CD4-positive, alpha-beta T cell treated with Interleukin-1 beta for 1 hour (primary cell): Measurements from ENCODE around the gene COMMD9.

Source experiments
- DNase-seq, 2 donors: peaks; one replicate each; pipeline ENCODE4 v3.0.0-alpha.2; 2020 to 2022

COMMD9 gene

DNA sequence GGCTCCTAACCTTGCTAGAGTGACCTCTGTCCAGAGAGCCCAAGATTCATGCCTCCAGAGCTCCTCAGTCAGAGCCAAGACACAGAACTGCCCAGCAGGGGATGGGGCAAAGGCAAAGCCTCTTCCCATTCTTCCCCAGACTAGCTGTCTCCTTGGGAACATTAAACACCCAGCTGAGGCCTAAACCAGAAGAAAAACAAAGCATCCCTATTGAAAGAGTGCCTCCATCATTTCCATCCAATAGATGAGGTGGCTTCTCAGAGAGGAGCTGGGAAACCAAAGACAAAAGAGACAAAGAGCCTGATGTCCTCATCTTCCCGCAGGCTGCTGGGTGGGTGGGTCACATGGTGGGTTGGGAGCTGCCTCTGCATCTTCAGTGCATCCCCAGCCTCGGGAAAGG lies 37.4 kb downstream of the COMMD9 start:
- no peak for DNase-seq

DNA sequence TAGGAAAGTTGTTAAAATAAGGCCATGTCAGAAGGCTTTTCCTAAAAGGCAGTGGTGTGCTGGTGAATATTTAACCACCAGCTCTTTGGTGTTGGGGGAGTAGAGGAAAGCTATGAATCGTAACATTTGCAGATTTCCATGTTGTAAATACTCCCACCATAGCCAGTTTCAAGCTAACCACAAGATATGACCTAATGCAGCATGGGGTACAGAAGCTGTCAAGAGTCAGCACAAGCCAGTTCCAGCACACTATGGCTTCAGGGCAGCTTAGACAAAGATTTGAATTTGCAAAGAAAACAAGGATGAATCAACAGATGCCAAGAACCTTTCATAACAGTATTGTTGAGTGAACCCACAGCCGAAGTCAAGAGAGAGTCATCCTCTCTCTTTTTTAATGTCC lies 40.0 kb downstream of the COMMD9 start:
- no peak for DNase-seq

DNA sequence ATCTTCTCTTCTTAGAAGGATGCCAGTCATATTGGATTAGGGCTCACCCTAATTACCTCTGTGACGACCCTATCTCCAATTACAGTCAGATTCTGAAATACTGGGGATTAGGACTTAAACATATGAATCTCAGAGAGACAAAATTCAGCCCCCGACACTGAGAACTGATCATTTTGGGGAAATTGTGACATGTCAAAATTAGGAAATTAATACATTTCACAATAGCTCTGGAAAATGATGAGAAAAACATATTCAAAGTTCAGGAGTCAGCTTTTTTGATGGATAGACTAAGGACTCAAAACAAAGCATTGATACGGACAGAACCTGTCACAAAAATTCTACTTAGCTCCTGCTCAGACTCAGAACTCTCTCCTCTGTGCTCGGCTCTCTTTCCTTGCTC lies 40.8 kb downstream of the COMMD9 start:
- DNase-seq = no peak

DNA sequence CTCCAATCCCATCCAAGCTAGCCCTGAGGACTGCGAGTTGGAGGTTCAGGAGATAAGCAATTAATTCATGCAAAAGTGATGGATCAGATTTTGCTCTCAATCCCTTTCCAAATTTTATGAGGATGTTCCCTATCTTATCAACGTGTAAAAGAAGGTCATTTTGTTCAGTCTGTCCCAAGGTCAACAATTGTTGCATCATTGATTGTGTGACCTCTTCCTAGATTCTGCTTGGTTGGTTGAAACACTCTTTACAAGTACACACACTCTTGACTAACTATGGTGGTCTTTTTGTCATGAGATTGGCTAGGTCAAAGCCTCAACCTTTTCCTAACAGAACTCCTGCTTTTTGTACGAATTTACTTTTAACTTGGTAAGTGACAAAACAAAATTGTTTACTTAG lies 41.7 kb downstream of the COMMD9 start:
- DNase-seq = no peak

DNA sequence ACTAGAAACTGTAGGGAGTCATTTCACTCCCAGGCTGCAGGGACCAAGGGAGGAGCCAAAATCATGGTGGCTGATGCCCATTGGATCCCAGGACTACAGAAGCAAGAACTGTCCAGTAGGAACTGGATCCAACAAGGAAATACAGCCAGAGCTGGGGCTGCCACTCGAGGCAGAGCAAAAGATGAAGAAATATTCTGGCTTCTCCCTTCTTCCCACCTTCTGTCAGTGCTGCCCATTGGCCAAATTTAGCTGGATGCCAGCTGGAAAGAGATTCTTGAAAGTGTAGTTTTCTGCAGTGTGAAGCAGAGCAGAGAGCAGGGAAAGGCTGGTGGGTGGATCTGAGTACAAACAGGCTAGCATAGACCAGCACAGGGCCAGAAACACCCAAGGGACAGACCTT lies 45.6 kb downstream of the COMMD9 start:
- no peak for DNase-seq

DNA sequence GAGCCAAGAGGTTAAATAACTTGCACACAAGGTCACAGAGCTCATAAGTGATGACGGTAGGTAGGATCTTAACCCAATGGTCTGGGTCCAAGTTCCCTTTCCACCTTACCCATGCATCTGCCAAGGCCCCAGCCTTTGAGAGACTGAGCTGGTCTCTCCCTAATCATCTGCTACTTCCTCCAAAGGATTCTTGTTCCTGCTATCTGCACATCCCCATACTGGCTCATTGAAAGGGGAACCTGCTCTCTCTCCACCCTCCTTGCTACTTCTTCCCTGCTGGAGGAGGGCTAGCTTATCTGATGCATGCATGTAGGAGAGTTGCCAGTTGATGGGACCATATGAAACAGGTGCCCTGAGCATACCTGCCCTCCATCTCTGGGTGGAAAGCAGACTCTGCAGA lies 47.7 kb downstream of the COMMD9 start:
- DNase-seq = no peak

DNA sequence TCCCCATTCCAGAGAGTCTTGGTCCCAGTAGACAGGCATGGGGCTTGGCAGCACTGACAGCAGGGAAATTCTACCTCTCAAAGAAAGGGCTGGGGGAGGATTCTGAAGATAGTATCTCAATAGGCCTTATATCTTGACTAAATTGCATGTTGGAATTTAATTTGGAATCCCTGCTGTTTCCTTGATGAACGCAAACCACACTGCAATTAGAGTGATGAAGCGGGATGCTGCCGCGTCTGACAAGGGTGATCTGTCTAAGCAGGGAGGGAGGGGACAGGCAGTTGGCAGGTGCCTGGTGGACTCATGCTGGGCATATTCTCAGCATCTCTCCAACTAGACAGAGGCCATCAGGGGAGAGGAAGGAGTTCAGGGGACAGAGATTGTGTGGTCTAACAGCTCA lies 48.4 kb downstream of the COMMD9 start:
- no peak for DNase-seq

DNA sequence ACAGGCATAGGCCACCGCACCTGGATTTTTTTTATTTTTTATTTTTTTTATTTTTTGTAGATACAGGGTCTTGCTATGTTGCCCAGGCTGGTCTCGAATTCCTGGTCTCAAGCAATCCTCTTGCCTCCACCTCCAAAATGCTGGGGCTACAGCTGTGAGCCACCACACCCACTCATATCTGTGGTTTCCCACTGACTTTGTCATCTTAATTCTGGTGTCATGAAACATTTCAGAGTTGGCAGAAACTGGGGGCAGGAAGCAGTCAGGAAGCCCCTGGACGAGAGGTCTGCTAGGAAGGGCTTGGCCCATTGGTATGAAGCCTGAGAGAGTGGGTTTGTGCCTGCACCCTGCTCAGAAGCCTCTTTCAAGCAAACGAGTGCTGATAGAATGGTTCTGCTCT lies 49.1 kb downstream of the COMMD9 start:
- no peak for DNase-seq

DNA sequence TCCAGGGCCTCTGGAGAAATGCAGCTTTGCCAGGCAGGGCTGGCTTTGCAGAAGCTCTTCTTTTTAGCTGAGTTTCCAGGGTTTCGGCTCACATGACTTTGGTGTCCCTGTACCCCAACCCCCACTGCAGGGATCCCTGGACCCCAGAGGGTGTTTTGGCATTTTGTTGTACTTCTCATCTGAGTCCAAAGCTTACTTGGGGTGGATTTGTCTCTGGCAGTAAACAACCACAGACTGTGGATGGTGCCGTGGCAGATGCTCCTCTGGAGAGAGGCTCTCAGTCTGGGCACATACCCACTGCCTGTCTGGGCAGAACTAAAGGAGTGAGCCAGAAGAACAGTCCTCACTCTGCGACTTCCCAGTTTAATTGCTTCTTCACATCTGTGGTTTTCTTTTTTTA lies 49.6 kb downstream of the COMMD9 start:
- DNase-seq = no peak

DNA sequence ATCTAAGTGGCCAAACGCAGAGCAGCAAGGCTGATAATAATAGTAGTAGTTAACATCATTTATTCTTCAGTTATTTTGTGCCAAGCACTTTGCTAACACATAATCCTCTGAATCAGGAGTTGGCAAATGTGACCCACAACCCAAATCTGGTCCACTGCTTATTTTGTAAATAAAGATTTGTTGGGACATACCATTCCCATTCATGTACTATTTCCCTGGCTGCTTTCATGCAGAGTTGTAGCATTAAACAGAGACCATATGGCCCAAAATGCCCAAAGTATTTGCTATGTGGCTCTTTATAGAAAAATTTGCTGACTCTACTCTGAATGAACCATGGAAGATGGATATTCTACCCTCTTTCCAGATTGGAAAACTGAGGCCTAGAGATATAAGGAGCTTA lies 50.3 kb downstream of the COMMD9 start:
- no peak for DNase-seq

DNA sequence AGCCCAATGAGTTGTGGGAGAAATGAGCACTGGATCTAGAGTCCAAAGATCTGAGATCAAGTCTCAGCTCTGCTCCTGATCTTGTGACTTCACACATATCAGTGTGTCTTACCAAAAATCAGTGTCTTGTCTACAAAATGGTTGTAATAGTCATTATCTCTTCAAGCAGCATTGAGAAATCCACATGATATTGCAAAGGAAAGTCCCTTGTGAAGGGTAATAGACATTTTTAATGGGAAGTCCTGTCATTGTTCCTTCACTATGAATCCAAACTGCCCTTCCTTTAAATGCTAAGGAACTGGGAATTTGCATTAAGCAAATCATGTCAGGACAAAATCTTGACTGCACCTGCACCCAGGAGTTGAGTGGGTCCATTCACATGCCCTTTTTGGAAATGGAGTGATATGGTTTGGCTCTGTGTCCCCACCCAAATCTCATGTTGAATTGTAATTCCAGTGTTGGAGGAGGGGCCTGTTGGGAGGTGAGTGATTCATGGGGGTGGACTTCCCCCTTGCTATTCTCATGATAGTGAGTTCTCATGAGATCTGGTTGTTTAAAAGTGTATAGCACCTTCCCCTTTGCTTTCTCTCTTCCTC lies 51.1 kb downstream of the COMMD9 start:
- no peak for DNase-seq

DNA sequence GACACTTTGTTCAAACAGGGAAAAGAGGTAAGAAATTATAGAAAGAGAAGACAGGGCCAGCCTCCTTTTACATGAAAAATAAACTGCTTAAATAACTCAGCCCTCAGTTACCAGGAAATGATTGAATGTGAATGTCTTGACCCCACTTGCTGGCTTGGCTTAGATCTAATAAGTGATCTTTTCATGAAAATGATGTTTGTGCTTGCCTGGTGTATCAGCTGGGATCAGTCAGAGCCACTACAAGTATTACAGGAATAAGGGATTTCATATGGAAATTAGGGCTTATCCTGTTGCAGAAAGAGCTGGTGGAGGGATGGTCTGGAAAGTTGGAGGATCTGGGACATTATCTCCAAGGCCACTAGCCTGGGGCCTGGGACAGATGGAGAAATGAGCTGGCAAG lies 51.8 kb downstream of the COMMD9 start:
- DNase-seq = no peak

DNA sequence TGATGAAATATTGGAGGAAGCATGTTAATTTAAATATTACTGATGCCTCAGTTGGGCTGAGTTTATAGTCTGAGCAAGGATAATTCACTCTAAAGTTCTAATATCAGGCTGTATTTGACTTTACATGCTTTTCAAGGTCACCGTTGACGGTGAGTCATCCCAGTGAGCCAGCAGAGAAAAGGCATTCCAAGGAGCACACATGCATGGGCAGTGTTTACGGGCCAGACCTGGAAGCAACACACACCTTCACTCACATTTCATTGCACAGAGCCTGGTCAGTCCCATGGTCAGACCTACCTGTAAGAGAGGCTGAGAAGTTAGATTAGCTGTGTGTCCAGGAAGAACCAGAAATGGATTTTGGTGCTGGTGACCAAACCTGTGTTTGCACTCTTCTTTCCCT lies 53.5 kb downstream of the COMMD9 start:
- no peak for DNase-seq

DNA sequence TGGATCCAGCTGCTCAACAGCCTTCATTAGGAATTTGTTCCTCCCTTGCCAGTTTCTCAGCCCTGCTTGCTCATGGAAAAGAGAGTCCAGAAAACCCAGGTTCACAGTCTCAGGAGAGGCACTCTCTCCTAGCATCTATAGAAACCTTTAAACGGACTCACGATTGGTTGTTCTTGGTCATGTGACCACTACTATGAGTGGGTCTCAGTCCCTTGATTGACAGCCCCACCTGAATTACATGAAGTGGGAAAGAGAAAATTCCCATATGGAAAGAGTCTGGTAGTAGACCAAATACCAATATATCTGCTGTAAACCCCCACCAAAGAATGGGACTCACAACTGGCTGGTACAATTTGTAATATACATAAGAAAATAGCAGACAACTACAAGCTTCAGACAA lies 54.4 kb downstream of the COMMD9 start:
- DNase-seq = no peak

DNA sequence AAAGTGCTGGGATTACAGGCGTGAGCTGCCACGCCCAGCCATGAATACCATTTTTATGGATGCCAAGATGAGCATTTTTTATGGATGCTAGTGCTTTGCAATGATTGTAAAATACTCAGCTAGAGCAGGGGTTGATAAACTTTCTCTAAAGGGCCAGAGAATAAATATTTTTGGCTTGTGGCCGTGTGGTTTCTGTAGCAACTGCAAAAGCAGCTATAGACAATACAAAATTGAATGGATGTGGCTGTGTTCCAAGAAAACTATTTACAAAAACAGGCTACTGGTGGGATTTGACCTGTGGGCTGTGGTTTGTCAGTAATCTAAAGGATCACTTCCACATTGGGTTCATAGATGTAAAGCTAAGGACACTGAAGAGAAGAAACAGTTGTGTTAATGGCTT lies 56.0 kb downstream of the COMMD9 start:
- DNase-seq = no peak

DNA sequence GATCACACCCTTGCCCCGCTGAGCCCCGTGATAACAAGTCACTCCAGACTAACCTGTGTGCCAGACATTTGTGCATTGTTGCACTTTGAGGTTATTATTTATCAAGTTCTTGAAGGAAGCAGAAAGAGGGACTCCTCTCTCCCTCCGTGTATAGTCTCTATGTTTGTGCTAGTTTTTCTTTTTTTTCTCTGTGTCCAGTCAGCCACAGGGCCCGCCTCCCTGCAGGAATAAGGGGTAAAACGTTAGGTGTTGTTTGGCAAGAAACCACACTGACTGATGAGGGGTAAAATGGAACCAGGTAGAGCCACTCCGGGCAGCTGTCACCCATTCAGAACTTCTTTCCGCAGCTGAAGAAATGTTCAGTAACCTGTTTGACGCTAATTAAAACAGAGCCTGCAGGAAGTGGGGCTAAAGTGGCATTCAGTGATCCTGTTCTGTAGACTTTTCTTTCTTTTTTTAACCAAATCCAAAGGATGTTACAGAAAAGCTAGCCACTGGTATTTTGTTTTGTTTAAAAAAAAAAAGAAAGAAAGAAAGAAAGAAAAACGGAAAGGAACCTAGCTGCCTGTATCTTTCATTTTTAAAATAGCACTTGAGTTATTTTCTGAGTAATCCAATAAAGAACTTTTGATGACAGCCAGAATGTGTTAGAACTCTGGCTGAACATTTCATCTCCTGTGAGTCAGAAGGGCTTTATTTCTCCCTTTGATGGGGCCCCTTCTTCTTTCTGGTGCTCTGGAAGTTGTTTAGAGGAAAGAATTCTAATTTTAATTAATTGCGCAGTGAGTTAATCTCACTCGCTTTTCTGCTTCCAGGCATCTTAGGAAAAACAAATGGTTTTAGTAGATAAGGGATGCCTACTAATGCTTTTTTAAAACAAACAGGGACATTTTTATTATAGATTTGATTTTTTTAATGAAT lies 58.2 kb downstream of the COMMD9 start:
- DNase-seq = no peak

DNA sequence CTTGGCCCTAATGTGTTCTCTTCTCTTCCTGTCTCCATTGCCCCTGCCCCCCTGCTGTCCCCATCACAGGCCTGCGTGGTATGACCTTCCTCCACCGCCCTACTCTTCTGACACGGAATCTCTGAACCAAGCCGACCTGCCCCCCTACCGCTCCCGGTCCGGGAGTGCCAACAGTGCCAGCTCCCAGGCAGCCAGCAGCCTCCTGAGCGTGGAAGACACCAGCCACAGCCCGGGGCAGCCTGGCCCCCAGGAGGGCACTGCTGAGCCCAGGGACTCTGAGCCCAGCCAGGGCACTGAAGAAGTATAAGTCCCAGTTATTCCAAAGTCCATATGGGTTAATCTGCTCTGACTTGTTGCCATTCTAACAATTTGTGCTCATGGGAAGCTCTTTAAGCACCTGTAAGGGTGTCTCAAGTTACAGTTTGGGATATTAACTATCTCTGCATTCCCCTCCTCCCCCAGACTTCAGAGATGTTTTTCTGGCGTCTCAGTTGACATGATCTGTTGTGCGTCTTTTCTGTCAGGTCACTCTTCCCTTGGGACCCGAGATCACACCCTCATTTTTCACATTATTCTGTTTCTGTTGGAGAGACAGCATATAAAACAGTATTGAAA lies 60.0 kb downstream of the COMMD9 start:
- DNase-seq = no peak

DNA sequence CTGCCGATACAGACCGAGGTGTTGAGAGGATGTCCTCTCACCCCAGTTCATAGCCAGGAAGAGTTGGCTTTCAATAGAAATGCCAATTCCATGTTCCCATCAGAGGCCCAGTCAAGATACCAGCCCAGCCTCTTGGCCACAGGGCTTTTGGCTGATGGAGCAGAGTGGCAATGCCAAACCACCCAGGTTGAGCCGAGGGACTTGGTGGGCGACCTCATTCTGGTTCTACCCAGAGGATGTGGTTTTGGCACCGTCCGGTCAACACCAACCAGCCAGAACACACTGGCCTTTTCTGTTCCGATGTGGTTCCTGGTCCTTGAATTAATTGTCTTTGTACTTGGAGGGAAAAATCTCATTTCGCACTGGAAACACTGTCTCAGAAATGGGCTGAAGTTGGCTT lies 60.5 kb downstream of the COMMD9 start:
- DNase-seq = no peak

DNA sequence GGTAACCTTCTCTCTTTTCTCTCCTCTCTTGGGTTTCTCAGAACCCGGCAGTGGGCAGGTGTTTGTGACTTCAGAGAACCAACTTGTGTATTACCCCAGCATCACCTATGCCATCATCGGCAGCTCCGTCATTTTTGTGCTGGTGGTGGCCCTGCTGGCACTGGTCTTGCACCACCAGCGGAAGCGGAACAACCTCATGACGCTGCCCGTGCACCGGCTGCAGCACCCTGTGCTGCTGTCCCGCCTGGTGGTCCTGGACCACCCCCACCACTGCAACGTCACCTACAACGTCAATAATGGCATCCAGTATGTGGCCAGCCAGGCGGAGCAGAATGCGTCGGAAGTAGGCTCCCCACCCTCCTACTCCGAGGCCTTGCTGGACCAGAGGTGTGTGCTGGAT lies 62.2 kb downstream of the COMMD9 start:
- DNase-seq = no peak

DNA sequence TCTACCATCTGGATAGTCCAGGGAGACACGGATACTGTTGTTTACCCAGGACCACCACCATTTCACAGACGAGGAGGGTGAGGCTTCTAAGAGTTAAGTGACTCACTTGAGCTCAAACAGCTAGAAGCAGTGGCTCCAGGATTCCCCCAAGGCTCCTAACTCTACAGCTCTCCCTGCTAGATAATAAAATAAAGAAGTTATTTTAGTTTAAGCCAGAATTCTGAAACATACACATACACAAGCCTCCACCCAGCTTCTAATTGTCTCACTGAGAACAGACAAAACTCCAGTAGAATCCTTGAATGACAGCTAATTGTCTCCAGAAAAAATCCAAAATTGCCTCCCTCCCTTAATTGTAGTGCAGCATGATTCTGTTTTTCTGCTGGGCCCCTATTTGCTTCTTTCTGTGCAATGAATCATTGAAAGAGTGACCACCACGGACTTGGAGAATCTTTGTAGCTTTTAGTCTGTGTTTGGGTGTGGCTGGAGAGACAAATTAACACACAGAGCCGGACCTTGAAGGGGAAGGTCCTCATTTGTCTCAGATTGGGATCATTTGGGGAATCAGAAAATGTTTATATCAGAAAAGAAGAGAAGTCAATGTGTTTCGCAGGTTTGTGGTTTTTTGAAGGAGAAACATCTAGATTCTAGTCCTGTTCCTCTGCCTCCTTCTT lies 64.9 kb downstream of the COMMD9 start:
- DNase-seq = no peak

DNA sequence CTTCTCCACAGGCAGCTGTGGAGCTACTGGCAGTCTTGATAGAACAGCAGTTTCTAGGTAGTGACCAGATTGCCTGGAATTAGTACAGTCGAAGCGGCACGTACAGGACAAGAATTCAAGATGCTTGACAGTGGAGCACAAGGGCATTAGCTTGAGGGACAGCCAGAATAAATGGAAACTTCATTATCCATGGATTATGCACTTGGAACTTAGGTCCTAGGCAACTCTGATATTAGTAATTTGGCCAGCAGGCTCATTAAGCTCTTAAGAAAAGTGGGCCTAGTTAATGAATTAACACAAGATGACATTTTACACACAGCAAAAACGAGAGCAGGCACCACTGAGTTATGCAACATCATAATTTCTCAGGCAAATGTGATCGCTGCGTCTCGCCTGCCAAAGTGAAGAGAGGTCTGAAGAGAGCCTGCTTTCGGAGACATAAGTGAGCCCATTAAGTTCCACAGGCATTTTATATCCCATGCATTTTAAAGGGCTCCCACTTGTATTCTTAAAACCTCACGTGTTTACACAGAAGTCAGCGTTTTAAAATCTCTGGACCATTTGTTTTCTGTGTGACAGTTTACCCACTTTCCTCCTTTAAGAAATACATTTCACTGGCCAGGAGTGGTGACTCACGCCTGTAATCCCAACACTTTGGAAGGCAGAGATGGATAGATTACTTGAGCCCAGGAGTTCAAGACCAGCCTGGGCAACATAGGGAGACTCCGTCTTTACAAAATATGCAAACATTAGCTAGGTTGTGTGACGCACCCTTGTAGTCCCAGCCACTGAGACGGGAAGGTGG lies 66.2 kb downstream of the COMMD9 start:
- no peak for DNase-seq
